ENCODE data around the gene LDLRAD4. TPM values are rescaled to one million over a fixed set of nuclear protein-coding genes. Genes with fewer than 3 reads are reported as not detected.

Gene LDLRAD4
- total RNA-seq, 1 donor from 2014 or later, result 30.5 TPM

GRCh38 chr18:13400636-13401315 is 182.2 kb downstream of the LDLRAD4 start:
- peaks cover 3% of the 10 kb centered on the region for H3K36me3 Mint-ChIP-seq (ENCODE audit: low read depth)
- no peak for DNase-seq (ENCODE audit: low spot score)
- H3K4me1 Mint-ChIP-seq (ENCODE audit: low read depth), result peaks cover 9% of the 10 kb centered on the region
- intact Hi-C loops (cut with micrococcal nuclease), result no loop called here
- H3K4me3 Mint-ChIP-seq (ENCODE audit: low read depth), result no peak overlapping the region
- H3K27me3 Mint-ChIP-seq (ENCODE audit: low read depth), result no peaks in the 10 kb centered on the region
- H3K9me3 Mint-ChIP-seq, result no peaks in the 10 kb centered on the region
- H3K27ac Mint-ChIP-seq, result no peak overlapping the region

GRCh38 chr18:13401404-13401803 is 182.8 kb downstream of the LDLRAD4 start:
- intact Hi-C loops (cut with micrococcal nuclease), result no loop called here
- H3K27ac Mint-ChIP-seq, result no peak overlapping the region
- H3K27me3 Mint-ChIP-seq (ENCODE audit: low read depth), result no peaks in the 10 kb centered on the region
- no peaks in the 10 kb centered on the region for H3K9me3 Mint-ChIP-seq
- DNase-seq (ENCODE audit: low spot score), result no peak
- H3K36me3 Mint-ChIP-seq (ENCODE audit: low read depth), result peaks cover 3% of the 10 kb centered on the region
- H3K4me1 Mint-ChIP-seq (ENCODE audit: low read depth), result peaks cover 5% of the 10 kb centered on the region
- no peak overlapping the region for H3K4me3 Mint-ChIP-seq (ENCODE audit: low read depth)

- intact Hi-C loops (cut with micrococcal nuclease), result no loop called here
- Mint-ChIP-seq H3K27ac (no peak overlapping the region), H3K36me3 (ENCODE audit: low read depth) (peaks cover 3% of the 10 kb centered on the region), H3K4me1 (ENCODE audit: low read depth) (peaks cover 5% of the 10 kb centered on the region), H3K9me3 (no peaks in the 10 kb centered on the region), H3K4me3 (ENCODE audit: low read depth) (no peak overlapping the region), H3K27me3 (ENCODE audit: low read depth) (no peaks in the 10 kb centered on the region)
- no peak for DNase-seq (ENCODE audit: low spot score)
Observed at GRCh38 chr18:13401826-13402225, 183.3 kb downstream of the LDLRAD4 start.

GRCh38 chr18:13403786-13404549 is 185.4 kb downstream of the LDLRAD4 start:
- Mint-ChIP-seq H3K9me3 (no peaks in the 10 kb centered on the region), H3K27me3 (ENCODE audit: low read depth) (no peaks in the 10 kb centered on the region), H3K36me3 (ENCODE audit: low read depth) (peaks cover 3% of the 10 kb centered on the region), H3K4me3 (ENCODE audit: low read depth) (no peak overlapping the region), H3K27ac (no peak overlapping the region), H3K4me1 (ENCODE audit: low read depth) (peaks cover 5% of the 10 kb centered on the region)
- intact Hi-C loops (cut with micrococcal nuclease), result no loop called here
- no peak for DNase-seq (ENCODE audit: low spot score)

- H3K27me3 Mint-ChIP-seq (ENCODE audit: low read depth), result no peaks in the 10 kb centered on the region
- H3K9me3 Mint-ChIP-seq, result no peaks in the 10 kb centered on the region
- peaks cover 8% of the 10 kb centered on the region for H3K36me3 Mint-ChIP-seq (ENCODE audit: low read depth)
- no peak overlapping the region for H3K27ac Mint-ChIP-seq
- intact Hi-C loops (cut with micrococcal nuclease), result no loop called here
- H3K4me3 Mint-ChIP-seq (ENCODE audit: low read depth), result no peak overlapping the region
- H3K4me1 Mint-ChIP-seq (ENCODE audit: low read depth), result peaks cover 5% of the 10 kb centered on the region
- DNase-seq (ENCODE audit: low spot score), result no peak
Observed at GRCh38 chr18:13405305-13406038, 186.9 kb downstream of the LDLRAD4 start.

GRCh38 chr18:13406049-13406615 is 187.6 kb downstream of the LDLRAD4 start:
- H3K27me3 Mint-ChIP-seq (ENCODE audit: low read depth), result no peaks in the 10 kb centered on the region
- H3K27ac Mint-ChIP-seq, result no peak overlapping the region
- DNase-seq (ENCODE audit: low spot score), result no peak
- H3K9me3 Mint-ChIP-seq, result peaks cover under 1% of the 10 kb centered on the region
- peaks cover 5% of the 10 kb centered on the region for H3K36me3 Mint-ChIP-seq (ENCODE audit: low read depth)
- intact Hi-C loops (cut with micrococcal nuclease), result no loop called here
- peaks cover 5% of the 10 kb centered on the region for H3K4me1 Mint-ChIP-seq (ENCODE audit: low read depth)
- H3K4me3 Mint-ChIP-seq (ENCODE audit: low read depth), result no peak overlapping the region

GRCh38 chr18:13406736-13407135 is 188.2 kb downstream of the LDLRAD4 start:
- intact Hi-C loops (cut with micrococcal nuclease), result no loop called here
- peaks cover 11% of the 10 kb centered on the region for H3K36me3 Mint-ChIP-seq (ENCODE audit: low read depth)
- H3K9me3 Mint-ChIP-seq, result peaks cover 6% of the 10 kb centered on the region
- H3K27ac Mint-ChIP-seq, result no peak overlapping the region
- DNase-seq (ENCODE audit: low spot score), result no peak
- no peaks in the 10 kb centered on the region for H3K27me3 Mint-ChIP-seq (ENCODE audit: low read depth)
- no peak overlapping the region for H3K4me3 Mint-ChIP-seq (ENCODE audit: low read depth)
- H3K4me1 Mint-ChIP-seq (ENCODE audit: low read depth), result peaks cover 3% of the 10 kb centered on the region

- Mint-ChIP-seq H3K27me3 (ENCODE audit: low read depth) (no peaks in the 10 kb centered on the region), H3K4me1 (ENCODE audit: low read depth) (peaks cover 3% of the 10 kb centered on the region), H3K9me3 (peaks cover 14% of the 10 kb centered on the region), H3K36me3 (ENCODE audit: low read depth) (peaks cover 15% of the 10 kb centered on the region), H3K27ac (no peak overlapping the region), H3K4me3 (ENCODE audit: low read depth) (no peak overlapping the region)
- DNase-seq (ENCODE audit: low spot score), result no peak
- intact Hi-C loops (cut with micrococcal nuclease), result no loop called here
Observed at GRCh38 chr18:13407484-13407883, 188.9 kb downstream of the LDLRAD4 start.

- Mint-ChIP-seq H3K4me3 (ENCODE audit: low read depth) (no peak overlapping the region), H3K9me3 (peaks cover 19% of the 10 kb centered on the region), H3K27ac (no peak overlapping the region), H3K36me3 (ENCODE audit: low read depth) (peaks cover 16% of the 10 kb centered on the region), H3K4me1 (ENCODE audit: low read depth) (no peaks in the 10 kb centered on the region), H3K27me3 (ENCODE audit: low read depth) (no peaks in the 10 kb centered on the region)
- intact Hi-C loops (cut with micrococcal nuclease), result no loop called here
- no peak for DNase-seq (ENCODE audit: low spot score)
Observed at GRCh38 chr18:13409026-13409425, 190.5 kb downstream of the LDLRAD4 start.

- Mint-ChIP-seq H3K36me3 (ENCODE audit: low read depth) (peaks cover 16% of the 10 kb centered on the region), H3K4me1 (ENCODE audit: low read depth) (no peaks in the 10 kb centered on the region), H3K4me3 (ENCODE audit: low read depth) (no peak overlapping the region), H3K27me3 (ENCODE audit: low read depth) (no peaks in the 10 kb centered on the region), H3K9me3 (peaks cover 19% of the 10 kb centered on the region), H3K27ac (no peak overlapping the region)
- intact Hi-C loops (cut with micrococcal nuclease), result no loop called here
- no peak for DNase-seq (ENCODE audit: low spot score)
Observed at GRCh38 chr18:13409997-13410396, 191.4 kb downstream of the LDLRAD4 start.

- no peak overlapping the region for H3K27ac Mint-ChIP-seq
- H3K27me3 Mint-ChIP-seq (ENCODE audit: low read depth), result no peaks in the 10 kb centered on the region
- intact Hi-C loops (cut with micrococcal nuclease), result no loop called here
- no peak overlapping the region for H3K4me3 Mint-ChIP-seq (ENCODE audit: low read depth)
- H3K4me1 Mint-ChIP-seq (ENCODE audit: low read depth), result no peaks in the 10 kb centered on the region
- no peak for DNase-seq (ENCODE audit: low spot score)
- peaks cover 16% of the 10 kb centered on the region for H3K36me3 Mint-ChIP-seq (ENCODE audit: low read depth)
- peaks cover 19% of the 10 kb centered on the region for H3K9me3 Mint-ChIP-seq
Observed at GRCh38 chr18:13410471-13410870, 191.9 kb downstream of the LDLRAD4 start.

GRCh38 chr18:13412017-13412416 is 193.5 kb downstream of the LDLRAD4 start:
- Mint-ChIP-seq H3K9me3 (peaks cover 19% of the 10 kb centered on the region), H3K27me3 (ENCODE audit: low read depth) (no peaks in the 10 kb centered on the region), H3K4me1 (ENCODE audit: low read depth) (peaks cover 8% of the 10 kb centered on the region), H3K4me3 (ENCODE audit: low read depth) (no peak overlapping the region), H3K36me3 (ENCODE audit: low read depth) (peaks cover 16% of the 10 kb centered on the region), H3K27ac (no peak overlapping the region)
- no peak for DNase-seq (ENCODE audit: low spot score)
- intact Hi-C loops (cut with micrococcal nuclease), result no loop called here
